CD8-positive, alpha-beta memory T cell (primary cell): ENCODE data around the gene MAP4K5. TPM values are rescaled to one million over a fixed set of nuclear protein-coding genes. Genes with fewer than 3 reads are reported as not detected.
"Not testable (repeated sequence)": the region's sequence is repeated elsewhere in the genome, so short reads cannot be mapped to it uniquely, and the experiment has no call there.

ENCODE experiments used
- CTCF ChIA-PET: fragments of 350-600 bp; sonication (Branson Sonifier 250); formaldehyde crosslinking; loops from one replicate; lab custom pipeline; 2021; ENCODE audit warnings: antibody characterized with exemption; lab: Charles Lee
- POLR2A ChIA-PET: fragments of 350-600 bp; sonication (Branson Sonifier 250); formaldehyde crosslinking; loops from one replicate; lab custom pipeline; 2021; ENCODE audit warnings: antibody characterized with exemption; lab: Charles Lee
- DNase-seq, 5 donors: peaks; one replicate each; pipeline versions ENCODE4 v3.0.0 to v3.0.0-alpha.2; 2020 to 2022; ENCODE audit warnings: mixed read lengths in 1 of 5
- H3K27ac ChIP-seq: one replicate; pipeline ENCODE4 v1.7.0; 2013; ENCODE audit warnings: low read depth, mild to moderate bottlenecking, low read length, moderate library complexity
- H3K27me3 ChIP-seq: 2 replicates; pipeline ENCODE4 v1.7.0; 2013; ENCODE audit warnings: low read length, mild to moderate bottlenecking; ENCODE audit not compliant: insufficient read depth, poor library complexity, severe bottlenecking
- H3K36me3 ChIP-seq: 2 replicates; pipeline ENCODE4 v1.7.0; 2013; ENCODE audit warnings: mild to moderate bottlenecking, low read length, moderate library complexity; ENCODE audit not compliant: insufficient read depth
- H3K4me1 ChIP-seq: 2 replicates; pipeline ENCODE4 v1.7.0; 2013; ENCODE audit warnings: mild to moderate bottlenecking, low read length, moderate library complexity; ENCODE audit not compliant: insufficient read depth
- H3K4me3 ChIP-seq: 2 replicates; pipeline ENCODE4 v1.7.0; 2013; ENCODE audit warnings: mild to moderate bottlenecking, low read length
- H3K9me3 ChIP-seq: 2 replicates; pipeline ENCODE4 v1.7.0; 2013; ENCODE audit warnings: mild to moderate bottlenecking, low read length
- H3K27ac Mint-ChIP-seq, 8 donors: one replicate each; pipeline ENCODE4 v1.8.0; 2020 to 2021; ENCODE audit warnings: mixed read lengths in 8 of 8, mild to moderate bottlenecking in 6 of 8, inconsistent platforms in 3 of 8, moderate library complexity in 3 of 8
- H3K27me3 Mint-ChIP-seq, 2 donors: one replicate each; pipeline ENCODE4 v1.8.0; 2020 to 2021; ENCODE audit warnings: mixed read lengths in 2 of 2, mild to moderate bottlenecking in 1 of 2, moderate library complexity in 1 of 2
- H3K36me3 Mint-ChIP-seq, 3 donors: one replicate each; pipeline ENCODE4 v1.8.0; 2020 to 2021; ENCODE audit warnings: mixed read lengths in 3 of 3, inconsistent platforms in 1 of 3, mild to moderate bottlenecking in 1 of 3
- H3K4me1 Mint-ChIP-seq, 3 donors: one replicate each; pipeline ENCODE4 v1.8.0; 2020 to 2021; ENCODE audit warnings: mixed read lengths in 3 of 3, inconsistent platforms in 1 of 3, mild to moderate bottlenecking in 1 of 3
- H3K4me3 Mint-ChIP-seq, 7 donors: one replicate each; pipeline ENCODE4 v1.8.0; 2020 to 2021; ENCODE audit warnings: mixed read lengths in 7 of 7, mild to moderate bottlenecking in 6 of 7, moderate library complexity in 4 of 7, inconsistent platforms in 2 of 7
- H3K9me3 Mint-ChIP-seq, 5 donors: one replicate each; pipeline ENCODE4 v1.8.0; 2020 to 2022; ENCODE audit warnings: mixed read lengths in 5 of 5, mild to moderate bottlenecking in 3 of 5, moderate library complexity in 2 of 5, inconsistent platforms in 1 of 5
- polyA plus RNA-seq: library from polyadenylated mRNA; unstranded; fragments of 300-500 nt; fragmentation: Illumina TruSeq; gene quantifications from one replicate; pipeline ENCODE4 v1.2.3, GENCODE V29; 2021
- total RNA-seq, 2 experiments: library from RNA; stranded (reverse); gene quantifications; one replicate each; pipeline ENCODE4 v1.2.3, GENCODE V29; 2021

MAP4K5 gene
- total and polyA plus RNA-seq, 3 experiments from 2014 or later: 26.1 to 36.4 (median 35.2) TPM

DNA sequence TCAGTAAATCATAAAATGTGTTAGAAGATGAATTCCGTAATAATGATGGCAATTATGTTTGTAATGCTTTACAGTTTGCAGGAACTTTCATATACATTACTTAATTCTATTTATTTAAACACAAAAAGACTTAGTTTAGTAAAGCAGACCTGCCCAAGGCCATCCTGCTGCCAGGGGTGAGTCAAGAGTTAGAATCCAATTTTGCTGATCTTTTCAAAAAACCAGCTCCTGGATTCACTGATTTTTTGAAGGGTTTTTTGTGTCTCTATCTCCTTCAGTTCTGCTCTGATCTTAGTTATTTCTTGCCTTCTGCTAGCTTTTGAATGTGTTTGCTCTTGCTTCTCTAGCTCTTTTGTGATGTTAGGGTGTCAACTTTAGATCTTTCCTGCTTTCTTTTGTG lies 25.3 kb downstream of the MAP4K5 start:
- H3K36me3 Mint-ChIP-seq: peaks cover 0 to 27% (median 14%) of the 10 kb centered on the region in 3 donors
- H3K36me3 ChIP-seq, H3K4me3 Mint-ChIP-seq, CTCF ChIA-PET, POLR2A ChIA-PET, H3K27me3 ChIP-seq, H3K9me3 ChIP-seq, DNase-seq, H3K4me3 ChIP-seq, H3K9me3 Mint-ChIP-seq, H3K27ac ChIP-seq, H3K27me3 Mint-ChIP-seq, H3K4me1 ChIP-seq: not testable (repeated sequence)
- H3K27ac Mint-ChIP-seq: peak overlapping the region in 3 of 8 donors; percentile 3 to 61 (median 14)
- peaks cover 24 to 54% (median 50%) of the 10 kb centered on the region in 3 donors for H3K4me1 Mint-ChIP-seq

DNA sequence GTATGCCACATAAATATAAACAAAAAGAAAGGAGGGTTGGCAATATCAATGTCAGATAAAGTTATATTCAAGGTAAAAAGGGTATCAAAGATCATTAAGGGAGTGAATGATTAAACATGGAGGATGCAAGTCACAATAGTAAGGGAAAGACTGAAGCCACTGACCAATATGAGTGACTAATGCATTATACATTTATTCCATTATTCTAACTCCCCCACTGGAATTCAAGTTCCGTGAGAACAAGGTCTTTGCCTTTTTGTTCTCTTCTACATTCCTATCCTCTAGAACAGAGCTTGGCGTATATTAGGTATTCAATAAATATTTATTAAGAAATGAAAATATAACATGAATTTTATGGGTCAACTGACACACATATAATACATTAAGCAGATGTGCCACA lies 30.7 kb downstream of the MAP4K5 start:
- CTCF ChIA-PET: no interaction called here
- peaks cover 9 to 22% (median 16%) of the 10 kb centered on the region in 3 donors for H3K4me1 Mint-ChIP-seq
- no peak overlapping the region for H3K27ac ChIP-seq
- POLR2A ChIA-PET: no interaction called here
- DNase-seq: no peak
- H3K4me3 ChIP-seq: no peak overlapping the region
- no peaks in the 10 kb centered on the region for H3K9me3 ChIP-seq
- H3K4me3 Mint-ChIP-seq: no peak overlapping the region
- peaks cover 6% of the 10 kb centered on the region for H3K36me3 ChIP-seq
- no peak overlapping the region for H3K27ac Mint-ChIP-seq
- H3K27me3 Mint-ChIP-seq: no peaks in the 10 kb centered on the region
- no peaks in the 10 kb centered on the region for H3K4me1 ChIP-seq
- H3K27me3 ChIP-seq: no peaks in the 10 kb centered on the region
- no peaks in the 10 kb centered on the region for H3K9me3 Mint-ChIP-seq
- H3K36me3 Mint-ChIP-seq: peaks cover 4 to 38% (median 22%) of the 10 kb centered on the region in 3 donors

GRCh38 chr14:50497351-50497750 lies 35.0 kb downstream of the MAP4K5 start:
- no peak overlapping the region for H3K4me3 Mint-ChIP-seq
- H3K27me3 ChIP-seq: no peaks in the 10 kb centered on the region
- H3K27ac Mint-ChIP-seq: no peak overlapping the region
- H3K36me3 ChIP-seq: peaks cover 6% of the 10 kb centered on the region
- DNase-seq: no peak
- H3K27me3 Mint-ChIP-seq: no peaks in the 10 kb centered on the region
- no peak overlapping the region for H3K27ac ChIP-seq
- POLR2A ChIA-PET: no interaction called here
- H3K4me1 Mint-ChIP-seq: peaks cover 17 to 39% (median 26%) of the 10 kb centered on the region in 3 donors
- no peaks in the 10 kb centered on the region for H3K4me1 ChIP-seq
- H3K9me3 ChIP-seq: no peaks in the 10 kb centered on the region
- H3K36me3 Mint-ChIP-seq: peaks cover 4 to 29% (median 22%) of the 10 kb centered on the region in 3 donors
- CTCF ChIA-PET: no interaction called here
- H3K9me3 Mint-ChIP-seq: no peaks in the 10 kb centered on the region
- H3K4me3 ChIP-seq: no peak overlapping the region

DNA sequence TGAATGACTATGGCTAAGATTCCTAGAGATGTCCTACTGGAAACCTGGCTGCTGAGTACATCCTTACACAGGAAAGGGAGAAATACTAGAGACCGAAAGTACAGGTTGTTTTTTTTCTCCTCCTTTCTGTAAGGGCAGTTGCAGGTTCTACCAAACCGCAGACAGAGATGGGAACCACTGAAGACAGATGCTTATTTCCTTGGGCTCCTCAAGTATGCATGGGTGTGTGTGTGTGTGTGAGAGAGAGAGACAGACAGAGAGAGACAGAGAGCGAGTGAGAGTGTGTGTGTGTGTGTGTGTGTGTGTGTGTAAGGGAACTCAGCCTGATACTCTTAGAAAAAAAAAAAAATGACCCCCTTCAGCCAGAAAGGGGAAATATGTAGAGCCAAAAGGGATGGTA lies 42.5 kb downstream of the MAP4K5 start:
- Histone ChIP-seq H3K4me1 (no peaks in the 10 kb centered on the region), H3K36me3 (no peaks in the 10 kb centered on the region), H3K27me3 (no peaks in the 10 kb centered on the region), H3K27ac (no peak overlapping the region), H3K9me3 (no peaks in the 10 kb centered on the region), H3K4me3 (no peak overlapping the region)
- peak overlapping the region in 3 of 8 donors; percentile 0 to 85 (median 2) for H3K27ac Mint-ChIP-seq
- no peaks in the 10 kb centered on the region for H3K27me3 Mint-ChIP-seq
- H3K9me3 Mint-ChIP-seq: no peaks in the 10 kb centered on the region
- peaks cover 0 to 22% (median 5%) of the 10 kb centered on the region in 3 donors for H3K36me3 Mint-ChIP-seq
- peaks cover 14 to 44% (median 29%) of the 10 kb centered on the region in 3 donors for H3K4me1 Mint-ChIP-seq
- no peak overlapping the region for H3K4me3 Mint-ChIP-seq
- DNase-seq: no peak
- ChIA-PET CTCF (no interaction called here), POLR2A (no interaction called here)

DNA sequence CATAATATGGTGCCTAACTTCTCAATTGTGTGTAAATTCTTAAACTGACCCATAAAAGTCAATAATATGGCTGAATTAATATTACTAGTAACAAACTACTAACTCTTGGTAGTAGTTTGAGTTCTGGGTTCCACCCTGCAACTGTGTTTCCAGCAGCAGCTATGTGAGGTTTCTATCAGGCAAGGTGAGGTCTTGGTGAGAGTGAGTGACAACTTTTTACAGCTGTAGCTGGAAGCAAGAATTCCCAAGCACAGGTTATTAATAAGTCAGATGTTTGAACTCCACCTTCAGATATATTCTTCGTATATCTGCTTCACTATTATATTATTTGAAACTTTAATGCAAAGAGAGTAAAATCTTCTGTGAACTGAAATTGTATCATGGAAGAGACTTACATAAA lies 43.8 kb downstream of the MAP4K5 start:
- no peaks in the 10 kb centered on the region for H3K9me3 ChIP-seq
- Mint-ChIP-seq H3K27me3 (no peaks in the 10 kb centered on the region), H3K4me1 (peaks cover 14 to 39% (median 23%) of the 10 kb centered on the region in 3 donors), H3K4me3 (no peak overlapping the region), H3K27ac (no peak overlapping the region), H3K36me3 (peaks cover 0 to 21% (median 5%) of the 10 kb centered on the region in 3 donors), H3K9me3 (no peaks in the 10 kb centered on the region)
- H3K4me3 ChIP-seq: no peak overlapping the region
- no peak for DNase-seq
- H3K36me3 ChIP-seq: no peaks in the 10 kb centered on the region
- H3K27ac ChIP-seq: no peak overlapping the region
- H3K27me3 ChIP-seq: no peaks in the 10 kb centered on the region
- H3K4me1 ChIP-seq: no peaks in the 10 kb centered on the region
- ChIA-PET CTCF (no interaction called here), POLR2A (no interaction called here)

GRCh38 chr14:50479041-50479440 lies 53.3 kb downstream of the MAP4K5 start:
- Mint-ChIP-seq H3K36me3 (peaks cover 20 to 47% (median 29%) of the 10 kb centered on the region in 3 donors), H3K27ac (peak overlapping the region in 1 of 8 donors; percentile 29)

DNA sequence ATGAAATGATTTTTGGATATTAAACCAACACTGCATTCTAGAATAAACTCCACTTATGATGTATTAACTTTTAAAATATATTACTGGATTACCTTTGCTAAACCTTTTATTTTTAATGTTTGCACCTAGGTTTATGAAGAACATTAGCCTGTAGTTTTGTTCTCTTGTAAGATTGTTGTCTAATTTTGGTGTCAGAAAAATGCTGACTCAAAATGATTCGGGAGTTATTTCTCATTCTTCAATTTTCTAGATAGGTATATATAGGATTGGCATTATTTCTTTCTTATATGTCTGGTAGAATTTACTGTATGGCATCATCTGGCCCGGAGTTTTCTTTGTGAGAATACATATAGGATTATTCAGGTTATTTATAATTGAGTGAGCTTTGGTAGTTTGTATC lies 54.6 kb downstream of the MAP4K5 start:
- H3K27me3 Mint-ChIP-seq: no peaks in the 10 kb centered on the region
- DNase-seq: no peak
- H3K4me3 Mint-ChIP-seq: no peak overlapping the region
- Histone ChIP-seq H3K36me3 (peaks cover 20% of the 10 kb centered on the region), H3K4me1 (no peaks in the 10 kb centered on the region), H3K4me3 (no peak overlapping the region), H3K9me3 (no peaks in the 10 kb centered on the region), H3K27ac (no peak overlapping the region), H3K27me3 (no peaks in the 10 kb centered on the region)
- CTCF ChIA-PET: no interaction called here
- no peaks in the 10 kb centered on the region for H3K4me1 Mint-ChIP-seq
- H3K9me3 Mint-ChIP-seq: peaks cover 2 to 10% (median 6%) of the 10 kb centered on the region in 5 donors
- H3K36me3 Mint-ChIP-seq: peaks cover 23 to 54% (median 39%) of the 10 kb centered on the region in 3 donors
- no peak overlapping the region for H3K27ac Mint-ChIP-seq
- POLR2A ChIA-PET: no interaction called here

More at GRCh38 chr14:50479041-50479440, 53.3 kb downstream of the MAP4K5 start:
- no peaks in the 10 kb centered on the region for H3K27me3 ChIP-seq
- no peak for DNase-seq
- POLR2A ChIA-PET: no interaction called here
- peaks cover 9% of the 10 kb centered on the region for H3K36me3 ChIP-seq
- H3K9me3 Mint-ChIP-seq: peaks cover 0 to 4% (median 2%) of the 10 kb centered on the region in 5 donors
- H3K4me1 ChIP-seq: no peaks in the 10 kb centered on the region
- no peaks in the 10 kb centered on the region for H3K4me1 Mint-ChIP-seq
- CTCF ChIA-PET: no interaction called here
- H3K4me3 ChIP-seq: no peak overlapping the region
- H3K27me3 Mint-ChIP-seq: no peaks in the 10 kb centered on the region
- no peak overlapping the region for H3K4me3 Mint-ChIP-seq
- no peaks in the 10 kb centered on the region for H3K9me3 ChIP-seq
- H3K27ac ChIP-seq: no peak overlapping the region

DNA sequence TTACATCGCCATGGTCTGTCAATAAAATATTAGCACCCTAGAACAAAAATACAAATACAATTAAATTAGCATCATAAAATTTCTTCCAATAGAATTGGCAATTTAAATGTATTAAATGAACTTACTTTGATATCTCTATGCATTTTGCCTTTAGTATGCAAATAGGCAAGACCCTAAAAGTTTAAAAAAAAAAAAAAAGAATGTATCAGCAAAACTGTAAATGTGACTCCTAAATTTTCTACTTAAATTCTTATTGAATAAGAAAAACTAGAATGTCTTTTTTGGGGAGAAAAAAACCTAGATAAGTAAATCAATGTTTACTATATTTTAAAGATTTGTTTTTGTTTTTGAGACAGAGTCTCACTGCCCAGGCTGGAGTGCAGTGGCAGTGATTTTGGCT lies 56.2 kb downstream of the MAP4K5 start:
- H3K27me3 ChIP-seq: no peaks in the 10 kb centered on the region
- no peaks in the 10 kb centered on the region for H3K4me1 ChIP-seq
- ChIA-PET CTCF (no interaction called here), POLR2A (no interaction called here)
- Mint-ChIP-seq H3K27ac (no peak overlapping the region), H3K9me3 (peaks cover 13 to 24% (median 20%) of the 10 kb centered on the region in 5 donors), H3K36me3 (peaks cover 37 to 66% (median 56%) of the 10 kb centered on the region in 3 donors), H3K4me3 (no peak overlapping the region), H3K4me1 (no peaks in the 10 kb centered on the region), H3K27me3 (no peaks in the 10 kb centered on the region)
- H3K9me3 ChIP-seq: no peaks in the 10 kb centered on the region
- peaks cover 25% of the 10 kb centered on the region for H3K36me3 ChIP-seq
- no peak overlapping the region for H3K4me3 ChIP-seq
- no peak overlapping the region for H3K27ac ChIP-seq
- no peak for DNase-seq
